BE2C (cell line): ENCODE results near the gene ZMYM3. TPM values are rescaled to one million over a fixed set of nuclear protein-coding genes. Genes with fewer than 3 reads are reported as not detected.
A peak's percentile ranks its signal among the peaks of the same experiment; 100 is the strongest.
"Not testable (repeated sequence)": the region's sequence is repeated elsewhere in the genome, so short reads cannot be mapped to it uniquely, and the experiment has no call there.

Experiments used
- DNase-seq: peaks from one replicate; pipeline ENCODE4 v3.0.0-alpha.2; 2020
- H3K27me3 ChIP-seq: fragments of 250-450 bp; sonication (Bioruptor Pico); 2 replicates; pipeline ENCODE4 v1.5.1; 2020; ENCODE audit warnings: mild to moderate bottlenecking
- H3K36me3 ChIP-seq: fragments of 250-450 bp; sonication (Bioruptor Pico); 2 replicates; pipeline ENCODE4 v1.5.1; 2020; ENCODE audit warnings: mild to moderate bottlenecking
- H3K4me1 ChIP-seq: fragments of 250-450 bp; sonication (Bioruptor Pico); 2 replicates; pipeline ENCODE4 v1.5.1; 2020
- H3K4me3 ChIP-seq: 2 replicates; pipeline ENCODE4 v1.5.1; 2011; ENCODE audit warnings: low read depth, low read length
- H3K9me3 ChIP-seq: fragments of 250-450 bp; sonication (Bioruptor Pico); 2 replicates; pipeline ENCODE4 v1.5.1; 2020
- polyA plus RNA-seq: library from polyadenylated mRNA; unstranded; fragments of >200 nt; gene quantifications from one replicate; pipeline ENCODE4 v1.2.1, GENCODE V29; 2012; ENCODE audit warnings: low read depth, missing spikeins; ENCODE audit not compliant: insufficient read length, insufficient read depth
- TF ChIP-seq, protein P1 (sequence below): IDR thresholded peaks from 2 replicates; pipeline ENCODE4 v1.5.1; 2012; ENCODE audit warnings: mild to moderate bottlenecking, low read depth, low read length

Gene ZMYM3
- 26.0 TPM for polyA plus RNA-seq

DNA sequence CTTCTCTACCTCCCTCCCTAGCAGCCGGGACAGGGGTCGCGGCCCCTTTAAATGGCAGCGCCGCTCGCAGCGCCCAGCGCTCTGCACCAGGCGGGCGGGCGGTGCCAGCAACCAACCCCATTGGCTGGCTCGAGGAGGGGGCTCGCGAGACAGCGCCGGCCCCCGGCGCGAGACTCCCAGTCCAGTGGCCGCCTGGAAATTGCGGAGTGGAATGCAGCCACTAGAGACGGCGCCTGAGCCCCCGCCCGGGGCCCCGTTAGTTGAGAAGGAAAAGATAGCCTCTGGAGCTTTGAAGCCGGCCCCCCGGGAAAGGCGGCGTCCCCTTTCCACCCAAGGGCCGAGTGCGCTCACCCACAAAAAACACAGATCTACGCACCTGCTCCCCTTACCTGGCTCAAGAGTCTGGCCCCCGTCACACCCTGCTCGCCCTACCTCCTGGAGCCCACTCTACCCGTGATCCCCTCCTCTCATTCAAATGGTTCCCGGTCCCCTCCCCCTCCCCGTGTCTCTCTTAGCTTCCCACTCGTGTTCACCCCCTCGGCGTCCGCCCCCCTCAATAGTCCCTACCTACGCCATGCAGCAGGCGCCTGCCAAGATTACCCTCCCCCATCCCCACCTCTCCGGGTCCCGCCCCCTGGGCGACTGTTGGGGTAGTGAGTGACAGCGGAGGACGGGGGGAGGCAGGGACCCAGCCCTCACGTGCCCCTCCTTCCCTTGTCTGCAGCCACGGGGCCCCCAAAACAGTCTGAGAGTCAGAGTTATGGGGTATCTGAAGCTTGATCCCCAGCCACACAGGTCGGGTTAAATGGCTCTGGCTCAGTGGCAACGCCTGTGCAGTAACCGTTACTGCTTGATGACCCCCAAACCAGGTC is at the start of gene ZMYM3:
Gene ZMYM3, minus strand, starts transcription at position 49 of the 872 bp plus-strand sequence. CDS start 885 bp downstream, outside the sequence.
- H3K4me1 ChIP-seq = no peaks in the 10 kb centered on the region; the same call in 1 of the 2 replicates
- H3K36me3 ChIP-seq = no peaks in the 10 kb centered on the region; the same call in 1 of the 2 replicates
- TF ChIP-seq, protein P1, sequence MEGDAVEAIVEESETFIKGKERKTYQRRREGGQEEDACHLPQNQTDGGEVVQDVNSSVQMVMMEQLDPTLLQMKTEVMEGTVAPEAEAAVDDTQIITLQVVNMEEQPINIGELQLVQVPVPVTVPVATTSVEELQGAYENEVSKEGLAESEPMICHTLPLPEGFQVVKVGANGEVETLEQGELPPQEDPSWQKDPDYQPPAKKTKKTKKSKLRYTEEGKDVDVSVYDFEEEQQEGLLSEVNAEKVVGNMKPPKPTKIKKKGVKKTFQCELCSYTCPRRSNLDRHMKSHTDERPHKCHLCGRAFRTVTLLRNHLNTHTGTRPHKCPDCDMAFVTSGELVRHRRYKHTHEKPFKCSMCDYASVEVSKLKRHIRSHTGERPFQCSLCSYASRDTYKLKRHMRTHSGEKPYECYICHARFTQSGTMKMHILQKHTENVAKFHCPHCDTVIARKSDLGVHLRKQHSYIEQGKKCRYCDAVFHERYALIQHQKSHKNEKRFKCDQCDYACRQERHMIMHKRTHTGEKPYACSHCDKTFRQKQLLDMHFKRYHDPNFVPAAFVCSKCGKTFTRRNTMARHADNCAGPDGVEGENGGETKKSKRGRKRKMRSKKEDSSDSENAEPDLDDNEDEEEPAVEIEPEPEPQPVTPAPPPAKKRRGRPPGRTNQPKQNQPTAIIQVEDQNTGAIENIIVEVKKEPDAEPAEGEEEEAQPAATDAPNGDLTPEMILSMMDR = no peak
- peak; percentile 89 for DNase-seq
- H3K9me3 ChIP-seq = no peaks in the 10 kb centered on the region
- H3K27me3 ChIP-seq = no peaks in the 10 kb centered on the region
- H3K4me3 ChIP-seq = peak within 1 kb of the TSS; percentile 85

- H3K27me3 ChIP-seq = no peaks in the 10 kb centered on the region
- peaks cover 26% of the 10 kb centered on the region for H3K36me3 ChIP-seq
- no peak for DNase-seq
These were observed 48.7 kb upstream of the ZMYM3 start for GRCh38 chrX:71302461-71303213.

DNA sequence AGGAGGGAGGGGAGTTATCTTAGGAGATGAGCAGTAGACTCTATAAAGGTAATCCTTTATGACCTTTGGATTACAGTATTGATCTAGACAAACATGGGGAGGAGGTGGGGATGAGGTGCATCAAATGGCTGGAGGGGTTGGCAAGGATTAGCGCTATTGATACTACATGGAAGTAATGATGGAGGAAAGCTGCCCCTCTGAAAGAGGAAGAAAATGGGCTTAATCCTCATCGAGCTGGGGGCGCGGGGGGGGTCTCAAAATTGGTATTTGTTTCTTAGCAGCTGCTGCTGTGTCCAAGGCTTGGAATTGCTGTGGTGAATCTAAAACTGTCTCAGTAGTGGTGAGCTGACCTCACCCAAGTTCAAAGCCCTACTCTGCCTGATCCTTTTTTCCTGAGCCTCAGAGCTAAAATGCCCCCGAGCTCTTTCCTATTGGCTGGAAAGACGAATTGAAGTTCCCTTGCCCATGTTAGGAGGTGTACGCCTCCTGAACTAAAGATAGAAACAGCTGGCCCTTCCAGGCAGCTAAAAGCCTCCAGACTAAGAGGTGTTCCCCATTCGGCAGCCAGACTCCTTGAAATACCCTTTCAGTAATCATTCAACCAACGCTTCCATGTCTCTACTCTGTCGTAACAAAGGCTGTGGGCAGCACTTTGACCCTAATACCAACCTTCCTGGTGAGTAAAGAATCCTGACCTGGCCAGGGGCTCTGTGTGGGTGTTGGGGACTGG is 47.4 kb upstream of the ZMYM3 start, which contains the start of gene ITGB1BP2:
Gene ITGB1BP2, plus strand, starts transcription at position 556 of the 730 bp plus-strand sequence. Its CDS starts 57 bp downstream, at position 613.
- no peak within 1 kb of the TSS for H3K4me3 ChIP-seq
- peak; percentile 11 for DNase-seq
- peaks cover 38% of the 10 kb centered on the region for H3K36me3 ChIP-seq
- H3K4me1 ChIP-seq = no peaks in the 10 kb centered on the region
- H3K9me3 ChIP-seq = no peaks in the 10 kb centered on the region
- TF ChIP-seq, protein P1 = no peak
- no peaks in the 10 kb centered on the region for H3K27me3 ChIP-seq

More at GRCh38 chrX:71302461-71303213, 48.7 kb upstream of the ZMYM3 start:
- no peaks in the 10 kb centered on the region for H3K9me3 ChIP-seq
- no peaks in the 10 kb centered on the region for H3K4me1 ChIP-seq
- H3K4me3 ChIP-seq = no peak overlapping the region
- TF ChIP-seq, protein P1 = no peak

GRCh38 chrX:71300495-71300894 is 46.6 kb upstream of the ZMYM3 start:
- not testable (repeated sequence) for DNase-seq, H3K4me1 ChIP-seq, H3K4me3 ChIP-seq, H3K9me3 ChIP-seq, H3K27me3 ChIP-seq
- peaks cover 45% of the 10 kb centered on the region for H3K36me3 ChIP-seq

DNA sequence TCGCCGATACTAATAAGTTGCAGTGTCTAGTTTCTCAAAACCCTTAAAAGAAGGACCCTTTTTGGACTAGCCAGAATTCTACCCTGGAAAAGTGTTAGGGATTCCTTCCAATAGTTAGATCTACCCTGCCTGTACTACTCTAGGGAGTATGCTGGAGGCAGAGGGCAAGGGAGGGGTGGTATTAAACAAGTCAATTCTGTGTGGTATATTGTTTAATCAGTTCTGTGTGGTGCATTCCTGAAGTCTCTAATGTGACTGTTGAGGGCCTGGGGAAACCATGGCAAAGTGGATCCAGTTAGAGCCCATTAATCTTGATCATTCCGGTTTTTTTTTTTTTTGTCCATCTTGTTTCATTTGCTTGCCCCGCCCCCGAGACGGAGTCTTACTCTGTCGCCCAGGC is 46.1 kb upstream of the ZMYM3 start:
- not testable (repeated sequence) for H3K9me3 ChIP-seq, DNase-seq, H3K4me1 ChIP-seq, H3K27me3 ChIP-seq, H3K4me3 ChIP-seq
- peaks cover 45% of the 10 kb centered on the region for H3K36me3 ChIP-seq

GRCh38 chrX:71298119-71298518 is 44.2 kb upstream of the ZMYM3 start:
- Histone ChIP-seq H3K4me1 (no peaks in the 10 kb centered on the region), H3K4me3 (no peak overlapping the region), H3K9me3 (no peaks in the 10 kb centered on the region), H3K36me3 (peaks cover 62% of the 10 kb centered on the region), H3K27me3 (no peaks in the 10 kb centered on the region)
- TF ChIP-seq, protein P1 = no peak
- no peak for DNase-seq
